Tibial artery (tissue), 4 donors: ENCODE data around the gene MRGPRD.

Experiments used
- DNase-seq, 2 donors: peaks; one replicate each; pipeline ENCODE4 v3.0.0-alpha.2; 2019
- H3K27ac ChIP-seq, 2 donors: fragments of 200-600 bp; sonication (generic) in 1 of 2; 1 replicate in 1 of 2; 2 replicates in 1 of 2; pipeline ENCODE4 v1.5.1; 2018 to 2019; ENCODE audit warnings: mild to moderate bottlenecking in 1 of 2
- H3K27me3 ChIP-seq, 2 donors: fragments of 200-600 bp; sonication (generic) in 1 of 2; one replicate each; pipeline versions ENCODE4 v1.5.1 to v1.6.0; 2016 to 2019
- H3K36me3 ChIP-seq, 3 donors: fragments of 200-600 bp; sonication (generic) in 2 of 3; one replicate each; pipeline ENCODE4 v1.5.1; 2016 to 2019; ENCODE audit warnings: mild to moderate bottlenecking in 2 of 3
- H3K4me1 ChIP-seq, 4 donors: fragments of 200-600 bp; sonication (generic) in 2 of 4; 1 replicate in 3 of 4; 2 replicates in 1 of 4; pipeline ENCODE4 v1.5.1; 2016 to 2019
- H3K4me3 ChIP-seq, 2 donors: fragments of 200-600 bp; sonication (generic) in 1 of 2; 1 replicate in 1 of 2; 2 replicates in 1 of 2; pipeline ENCODE4 v1.5.1; 2018 to 2019; ENCODE audit warnings: mild to moderate bottlenecking in 2 of 2
- H3K9me3 ChIP-seq, 3 donors: fragments of 200-600 bp; sonication (generic) in 1 of 3; one replicate each; pipeline ENCODE4 v1.5.1; 2016 to 2019
- CTCF ChIP-seq, 2 experiments: fragments of 200-600 bp in 1 of 2; fragments of 450-650 bp in 1 of 2; IDR thresholded peaks; one replicate each; pipeline ENCODE4 v1.5.1; 2017 to 2019; ENCODE audit warnings: antibody characterized with exemption in 2 of 2, mild to moderate bottlenecking in 1 of 2, moderate library complexity in 1 of 2
- intact Hi-C: fragments of 100-400 bp; cut with DNase I; formaldehyde crosslinking; loops from one replicate; pipeline ENCODE4 v1.15.0; 2023; ENCODE audit warnings: low total_unique reads

MRGPRD gene

GRCh38 chr11:68968306-68969250, 12.2 kb downstream of the MRGPRD start:
- DNase-seq: peak in 1 of 2 donors; percentile 47
- H3K9me3 ChIP-seq: no peaks in the 10 kb centered on the region
- H3K36me3 ChIP-seq: no peaks in the 10 kb centered on the region
- H3K27ac ChIP-seq: no peak overlapping the region
- H3K4me3 ChIP-seq: no peak overlapping the region
- intact Hi-C loops: no loop called here
- peak in 1 of 2 experiments; percentile 10 for TF ChIP-seq CTCF (IDR thresholded peaks at IDR 0.05)
- H3K4me1 ChIP-seq: peaks cover 0 to 8% (median 1%) of the 10 kb centered on the region in 4 donors
- H3K27me3 ChIP-seq: peaks cover 0 to 4% of the 10 kb centered on the region in 2 donors

- DNase-seq: peak in 1 of 2 donors; percentile 33
- Histone ChIP-seq H3K27me3 (peaks cover 0 to 4% of the 10 kb centered on the region in 2 donors), H3K4me1 (peaks cover 0 to 8% (median 1%) of the 10 kb centered on the region in 4 donors), H3K27ac (no peak overlapping the region), H3K9me3 (no peaks in the 10 kb centered on the region), H3K36me3 (no peaks in the 10 kb centered on the region), H3K4me3 (no peak overlapping the region)
- intact Hi-C loops: no loop called here
- no peak for TF ChIP-seq CTCF (IDR thresholded peaks at IDR 0.05)
Observed at GRCh38 chr11:68966894-68967780, 13.6 kb downstream of the MRGPRD start.

GRCh38 chr11:68965901-68966853, 14.6 kb downstream of the MRGPRD start:
- DNase-seq: peak in 1 of 2 donors; percentile 33
- H3K27me3 ChIP-seq: peaks cover 0 to 4% of the 10 kb centered on the region in 2 donors
- no peak overlapping the region for H3K27ac ChIP-seq
- intact Hi-C loops: no loop called here
- H3K4me1 ChIP-seq: peaks cover 0 to 8% (median 1%) of the 10 kb centered on the region in 4 donors
- H3K4me3 ChIP-seq: no peak overlapping the region
- H3K36me3 ChIP-seq: no peaks in the 10 kb centered on the region
- TF ChIP-seq CTCF (IDR thresholded peaks at IDR 0.05): no peak
- no peaks in the 10 kb centered on the region for H3K9me3 ChIP-seq

- intact Hi-C loops: no loop called here
- DNase-seq: peak in 1 of 2 donors; percentile 31
- no peak overlapping the region for H3K4me3 ChIP-seq
- no peaks in the 10 kb centered on the region for H3K27me3 ChIP-seq
- TF ChIP-seq CTCF (IDR thresholded peaks at IDR 0.05): no peak
- no peak overlapping the region for H3K27ac ChIP-seq
- H3K9me3 ChIP-seq: no peaks in the 10 kb centered on the region
- peaks cover 0 to 5% (median 1%) of the 10 kb centered on the region in 4 donors for H3K4me1 ChIP-seq
- no peaks in the 10 kb centered on the region for H3K36me3 ChIP-seq
Observed at GRCh38 chr11:68963779-68964178, 17.0 kb downstream of the MRGPRD start.
